IMR-90 (cell line): ENCODE results near the gene POLR3A.

Experiments
- CTCF ChIP-seq: conservative IDR thresholded peaks from 2 replicates; pipeline ENCODE4 v1.5.1; 2012; ENCODE audit warnings: mild to moderate bottlenecking, low read depth, low read length, improper control_type of control experiment
- POLR2A ChIP-seq: IDR thresholded peaks from 2 replicates; pipeline ENCODE4 v1.6.1; 2012; ENCODE audit warnings: mild to moderate bottlenecking, low read depth, low read length
- USF2 ChIP-seq: fragments of 150-350 bp; IDR thresholded peaks from 2 replicates; pipeline ENCODE4 v1.6.1; 2017; ENCODE audit warnings: mild to moderate bottlenecking, antibody characterized with exemption, low read length, low read depth

GRCh38 chr10:77941790-77942189 lies 87.5 kb downstream of the POLR3A start:
- TF ChIP-seq CTCF: no peak
- no peak for TF ChIP-seq POLR2A
- no peak for TF ChIP-seq USF2
